ENCODE results near the gene ADM5.

The ADM5 gene

GRCh38 chr19:49677231-49677900 is 12.0 kb upstream of the ADM5 start, which contains the start of gene PRMT1:
PRMT1 (plus strand) TSS chr19:49677271; CDS start chr19:49677281, 10 bp downstream.
- DNase-seq (ENCODE audit: low spot score), result no peak
- TF ChIP-seq, protein P1, sequence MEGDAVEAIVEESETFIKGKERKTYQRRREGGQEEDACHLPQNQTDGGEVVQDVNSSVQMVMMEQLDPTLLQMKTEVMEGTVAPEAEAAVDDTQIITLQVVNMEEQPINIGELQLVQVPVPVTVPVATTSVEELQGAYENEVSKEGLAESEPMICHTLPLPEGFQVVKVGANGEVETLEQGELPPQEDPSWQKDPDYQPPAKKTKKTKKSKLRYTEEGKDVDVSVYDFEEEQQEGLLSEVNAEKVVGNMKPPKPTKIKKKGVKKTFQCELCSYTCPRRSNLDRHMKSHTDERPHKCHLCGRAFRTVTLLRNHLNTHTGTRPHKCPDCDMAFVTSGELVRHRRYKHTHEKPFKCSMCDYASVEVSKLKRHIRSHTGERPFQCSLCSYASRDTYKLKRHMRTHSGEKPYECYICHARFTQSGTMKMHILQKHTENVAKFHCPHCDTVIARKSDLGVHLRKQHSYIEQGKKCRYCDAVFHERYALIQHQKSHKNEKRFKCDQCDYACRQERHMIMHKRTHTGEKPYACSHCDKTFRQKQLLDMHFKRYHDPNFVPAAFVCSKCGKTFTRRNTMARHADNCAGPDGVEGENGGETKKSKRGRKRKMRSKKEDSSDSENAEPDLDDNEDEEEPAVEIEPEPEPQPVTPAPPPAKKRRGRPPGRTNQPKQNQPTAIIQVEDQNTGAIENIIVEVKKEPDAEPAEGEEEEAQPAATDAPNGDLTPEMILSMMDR (IDR thresholded peaks at IDR 0.05), result no peak
- Histone ChIP-seq H3K27ac (peak within 1 kb of the TSS; percentile 86 to 97), H3K4me3 (peak within 1 kb of the TSS; percentile 97)

- DNase-seq (ENCODE audit: low spot score), result no peak
- TF ChIP-seq, protein P1 (IDR thresholded peaks at IDR 0.05), result peak; percentile 39
- Histone ChIP-seq H3K4me3 (peak overlapping the region; percentile 97), H3K27ac (peak overlapping the region; percentile 86 to 97)
Measured at GRCh38 chr19:49677901-49678674, 11.3 kb upstream of the ADM5 start.

DNA sequence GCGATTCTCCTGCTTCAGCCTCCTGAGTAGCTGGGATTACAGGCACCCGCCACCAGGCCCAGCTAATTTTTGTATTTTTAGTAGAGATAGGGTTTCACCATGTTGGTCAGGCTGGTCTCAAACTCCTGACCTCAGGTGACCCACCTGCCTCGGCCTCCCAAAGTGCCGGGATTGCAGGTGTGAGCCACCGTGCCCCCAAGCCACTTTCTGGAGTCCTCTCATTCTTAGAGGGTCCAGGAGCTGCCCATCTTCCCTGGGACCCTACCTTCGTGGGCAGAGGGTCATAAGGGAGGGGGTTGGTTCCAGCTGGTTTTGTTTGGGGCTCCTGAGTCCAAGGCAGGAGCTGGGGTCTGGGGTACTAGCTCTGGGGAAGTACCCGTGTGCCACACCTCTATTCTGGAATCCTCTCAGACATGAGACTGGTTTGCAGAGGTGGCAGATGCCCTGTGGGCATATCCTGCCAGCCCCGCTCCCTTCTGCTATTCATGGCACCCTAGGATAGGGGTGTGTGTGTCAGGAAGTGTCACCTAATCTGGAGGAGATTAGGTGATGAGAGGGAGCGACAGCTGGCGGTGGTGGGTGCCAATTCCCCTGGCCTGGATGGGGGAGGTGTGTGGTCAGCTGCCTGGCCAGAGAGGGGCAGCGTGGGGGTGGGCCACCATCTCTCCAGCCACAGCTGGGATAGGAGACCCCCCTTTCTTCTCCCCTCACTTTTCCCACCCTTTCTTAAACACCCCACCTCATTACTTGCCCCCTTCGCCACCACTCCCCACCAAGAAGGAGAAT is 10.2 kb upstream of the ADM5 start:
- Histone ChIP-seq H3K4me3 (no peak overlapping the region), H3K27ac (no peak overlapping the region)
- TF ChIP-seq, protein P1 (IDR thresholded peaks at IDR 0.05), result no peak
- no peak for DNase-seq (ENCODE audit: low spot score)

DNA sequence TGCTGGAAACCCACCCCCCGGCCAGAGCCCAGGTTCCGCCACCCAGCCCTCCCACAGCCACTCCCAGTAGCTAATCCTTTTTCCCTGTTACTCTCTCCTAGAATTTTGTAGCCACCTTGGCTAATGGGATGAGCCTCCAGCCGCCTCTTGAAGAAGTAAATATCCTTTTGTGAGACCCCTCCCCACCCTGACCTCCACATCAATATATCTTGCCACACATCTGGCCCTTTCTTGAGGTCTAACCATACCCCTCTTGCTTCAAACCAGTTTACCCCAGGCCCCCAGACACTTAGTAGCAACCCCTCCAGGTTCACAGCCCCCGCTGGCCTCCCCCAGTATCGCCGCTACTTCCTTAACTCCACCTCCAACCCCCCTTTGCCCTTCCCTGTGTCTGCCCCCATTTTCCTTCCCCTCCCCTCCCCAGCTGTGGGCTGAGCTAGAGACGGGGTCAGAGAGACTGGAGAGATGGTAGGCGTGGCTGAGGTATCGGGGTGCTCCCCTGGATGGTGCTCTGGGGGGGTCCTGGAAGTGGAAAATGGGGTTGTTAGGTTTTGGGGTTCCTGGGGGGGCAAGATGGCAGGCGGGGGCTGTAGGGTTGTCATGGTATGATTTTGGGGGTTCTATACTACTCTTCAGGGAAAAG is 9.5 kb upstream of the ADM5 start:
- no peak for DNase-seq (ENCODE audit: low spot score)
- TF ChIP-seq, protein P1 (IDR thresholded peaks at IDR 0.05), result no peak
- Histone ChIP-seq H3K4me3 (peak overlapping the region; percentile 49), H3K27ac (peak overlapping the region; percentile 29 to 74)

DNA sequence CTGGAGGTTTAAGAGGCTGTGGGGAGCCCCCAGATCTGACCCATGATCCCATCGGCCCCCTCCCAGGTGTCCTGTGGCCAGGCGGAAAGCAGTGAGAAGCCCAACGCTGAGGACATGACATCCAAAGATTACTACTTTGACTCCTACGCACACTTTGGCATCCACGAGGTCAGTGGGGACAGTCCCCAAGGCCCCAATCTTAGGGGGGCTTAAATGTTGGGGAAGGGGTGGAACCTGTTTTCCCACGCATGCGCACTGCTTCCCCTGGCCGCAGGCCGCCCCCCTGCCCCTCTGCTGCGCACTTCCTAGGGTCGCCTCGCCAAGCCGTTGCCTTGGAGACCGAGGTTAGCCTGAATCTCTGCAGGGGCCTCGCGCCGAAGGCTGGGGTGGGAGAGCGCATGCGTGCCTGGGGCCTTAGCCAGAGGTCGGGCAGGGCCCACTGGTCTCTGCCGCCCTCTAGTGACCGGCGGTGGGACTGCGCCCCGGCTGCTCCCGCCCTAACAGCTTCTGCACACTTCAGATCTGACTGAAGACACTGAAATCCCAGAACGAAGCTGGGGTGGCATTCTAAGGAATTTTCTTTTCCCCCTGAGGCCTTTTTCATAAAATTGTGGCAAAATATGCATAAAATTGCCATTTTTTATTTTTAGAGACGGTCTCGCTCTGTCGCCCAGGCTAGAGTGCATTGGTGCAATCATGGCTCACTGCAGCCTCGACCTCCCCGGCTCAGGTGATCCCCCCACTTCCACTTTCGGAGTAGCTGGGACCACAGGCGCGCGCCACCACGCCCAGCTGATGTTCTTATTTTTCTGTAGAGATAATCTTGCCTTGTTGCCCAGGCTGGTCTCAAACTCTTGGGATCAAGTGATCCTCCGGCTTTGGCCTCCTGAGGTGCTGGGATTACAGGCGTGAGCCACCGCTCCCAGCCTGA is 8.7 kb upstream of the ADM5 start:
- no peak for DNase-seq (ENCODE audit: low spot score)
- TF ChIP-seq, protein P1 (IDR thresholded peaks at IDR 0.05), result peak; percentile 100
- H3K4me3 ChIP-seq, result peak overlapping the region; percentile 49
- peak overlapping the region; percentile 29 to 74 for H3K27ac ChIP-seq

DNA sequence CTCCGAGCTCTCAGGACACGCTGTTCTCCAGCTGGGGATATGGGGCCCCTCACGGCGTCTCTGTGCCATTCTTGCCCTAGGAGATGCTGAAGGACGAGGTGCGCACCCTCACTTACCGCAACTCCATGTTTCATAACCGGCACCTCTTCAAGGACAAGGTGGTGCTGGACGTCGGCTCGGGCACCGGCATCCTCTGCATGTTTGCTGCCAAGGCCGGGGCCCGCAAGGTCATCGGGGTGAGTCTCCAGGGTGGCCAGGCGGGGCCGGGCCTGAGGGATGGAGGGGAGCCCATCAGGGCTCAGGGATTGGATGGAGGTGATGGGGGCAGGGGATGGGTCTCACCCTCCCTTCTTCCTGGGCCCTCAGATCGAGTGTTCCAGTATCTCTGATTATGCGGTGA is 7.6 kb upstream of the ADM5 start:
- H3K27ac ChIP-seq, result no peak overlapping the region
- no peak overlapping the region for H3K4me3 ChIP-seq
- no peak for DNase-seq (ENCODE audit: low spot score)
- TF ChIP-seq, protein P1 (IDR thresholded peaks at IDR 0.05), result no peak
